ENCODE results near the gene DUSP5.
"Not testable (repeated sequence)": the region's sequence is repeated elsewhere in the genome, so short reads cannot be mapped to it uniquely, and the experiment has no call there.

DUSP5 gene

DNA sequence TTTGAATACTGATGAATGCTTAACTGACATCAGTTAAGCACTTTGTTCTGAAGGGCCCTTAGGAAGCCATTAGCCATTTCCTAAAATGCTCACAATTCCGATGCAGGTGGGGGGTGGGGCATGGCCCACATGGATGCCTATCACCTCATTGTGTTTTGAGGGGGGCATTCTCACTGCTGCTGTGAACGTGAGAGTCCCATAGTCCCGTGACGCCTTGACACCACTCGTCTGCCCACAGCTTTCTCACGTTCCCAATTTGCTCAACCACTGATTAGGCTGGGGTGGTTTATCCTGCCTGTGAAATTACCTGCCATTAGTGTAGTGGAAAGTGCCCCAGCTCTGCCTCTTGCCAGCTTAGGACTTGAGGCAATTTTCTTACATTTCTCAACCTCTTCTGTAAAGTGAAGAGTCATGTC, 31.9 kb downstream of the DUSP5 start:
- no peaks in the 10 kb centered on the region for H3K36me3 ChIP-seq (ENCODE audit: control insufficient read depth in 5 of 5, insufficient read depth in 5 of 5, low read length in 5 of 5)
- H3K4me1 ChIP-seq (ENCODE audit: control insufficient read depth in 5 of 5, insufficient read depth in 5 of 5, low read length in 5 of 5): peaks cover 2 to 15% (median 7%) of the 10 kb centered on the region in 5 donors
- H3K9ac ChIP-seq (ENCODE audit: low read length in 5 of 5): no peak overlapping the region
- H3K9me3 ChIP-seq (ENCODE audit: control insufficient read depth in 5 of 5, low read length in 5 of 5): no peaks in the 10 kb centered on the region
- H3K27me3 ChIP-seq (ENCODE audit: control insufficient read depth in 5 of 5, insufficient read depth in 4 of 5, low read length in 5 of 5): peaks cover 0 to 4% (median 1%) of the 10 kb centered on the region in 5 donors
- H3K27ac ChIP-seq (ENCODE audit: low read depth, low read length): no peak overlapping the region
- H3K4me3 ChIP-seq (ENCODE audit: low read depth in 1 of 5, low read length in 5 of 5): no peak overlapping the region

DNA sequence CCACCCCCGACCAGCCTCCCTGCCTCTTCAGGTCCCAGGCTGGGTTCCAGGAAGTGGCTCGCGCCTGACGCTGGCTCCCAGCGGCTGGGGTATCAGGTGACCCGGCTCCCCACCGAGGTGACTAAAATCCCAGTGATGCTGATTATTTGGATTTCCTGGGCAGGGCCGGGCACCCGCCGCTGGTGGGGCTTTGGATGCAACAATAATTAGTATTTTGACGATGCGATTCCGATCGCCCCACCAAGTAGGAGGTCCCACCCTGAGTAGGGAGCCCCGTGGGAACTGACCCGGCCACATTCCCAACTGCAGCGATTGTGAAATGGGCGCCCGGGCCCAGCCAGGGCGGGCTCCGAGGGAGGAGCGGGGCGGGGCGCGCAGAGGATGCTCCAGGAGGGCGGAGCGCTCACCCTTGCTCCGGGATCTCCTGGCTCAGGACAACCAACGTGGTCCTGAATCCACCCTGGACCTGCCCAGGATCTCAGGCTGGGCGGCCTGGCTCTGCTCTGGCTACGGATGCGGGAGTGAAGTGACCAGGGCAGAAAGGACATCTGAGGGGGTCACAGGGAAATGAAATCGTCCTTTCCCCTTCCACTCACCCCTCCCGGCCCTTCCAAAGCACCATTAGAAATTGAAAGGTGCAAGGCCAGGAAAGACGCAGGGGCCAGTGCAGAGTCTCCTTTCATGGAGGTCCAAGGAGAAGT, 32.6 kb downstream of the DUSP5 start:
- no peak overlapping the region for H3K27ac ChIP-seq (ENCODE audit: low read depth, low read length)
- H3K9ac ChIP-seq (ENCODE audit: low read length in 5 of 5): no peak overlapping the region
- peaks cover 0 to 4% (median 2%) of the 10 kb centered on the region in 5 donors for H3K27me3 ChIP-seq (ENCODE audit: control insufficient read depth in 5 of 5, insufficient read depth in 4 of 5, low read length in 5 of 5)
- H3K36me3 ChIP-seq (ENCODE audit: control insufficient read depth in 5 of 5, insufficient read depth in 5 of 5, low read length in 5 of 5): no peaks in the 10 kb centered on the region
- H3K4me1 ChIP-seq (ENCODE audit: control insufficient read depth in 5 of 5, insufficient read depth in 5 of 5, low read length in 5 of 5): peaks cover 2 to 13% (median 7%) of the 10 kb centered on the region in 5 donors
- H3K9me3 ChIP-seq (ENCODE audit: control insufficient read depth in 5 of 5, low read length in 5 of 5): no peaks in the 10 kb centered on the region
- H3K4me3 ChIP-seq (ENCODE audit: low read depth in 1 of 5, low read length in 5 of 5): peak overlapping the region in 3 of 5 donors; percentile 17 to 44 (median 18)

DNA sequence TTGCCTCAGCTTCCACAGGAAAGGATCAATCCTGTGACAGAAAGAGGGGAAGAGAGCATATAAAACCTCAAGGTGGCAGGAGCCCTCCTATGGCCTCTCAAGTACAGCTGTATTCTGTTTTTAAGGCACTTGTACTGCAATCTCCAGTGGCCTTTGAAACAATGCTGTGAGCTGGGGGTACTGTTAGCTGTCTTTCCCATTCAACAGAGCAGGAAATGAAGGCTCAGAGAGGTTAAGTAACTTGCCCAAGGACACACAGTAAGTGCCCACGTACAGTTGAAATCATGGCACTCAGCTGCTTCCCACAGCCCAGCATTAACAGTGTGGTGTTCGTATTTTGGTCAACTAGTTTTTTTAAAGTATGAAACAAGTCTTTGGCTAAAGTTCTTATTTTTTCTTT, 34.0 kb downstream of the DUSP5 start:
- H3K4me1 ChIP-seq (ENCODE audit: control insufficient read depth in 5 of 5, insufficient read depth in 5 of 5, low read length in 5 of 5): peaks cover 2 to 18% (median 14%) of the 10 kb centered on the region in 5 donors
- no peak overlapping the region for H3K4me3 ChIP-seq (ENCODE audit: low read depth in 1 of 5, low read length in 5 of 5)
- H3K9ac ChIP-seq (ENCODE audit: low read length in 5 of 5): no peak overlapping the region
- no peak overlapping the region for H3K27ac ChIP-seq (ENCODE audit: low read depth, low read length)
- H3K36me3 ChIP-seq (ENCODE audit: control insufficient read depth in 5 of 5, insufficient read depth in 5 of 5, low read length in 5 of 5): no peaks in the 10 kb centered on the region
- H3K9me3 ChIP-seq (ENCODE audit: control insufficient read depth in 5 of 5, low read length in 5 of 5): no peaks in the 10 kb centered on the region
- H3K27me3 ChIP-seq (ENCODE audit: control insufficient read depth in 5 of 5, insufficient read depth in 4 of 5, low read length in 5 of 5): peaks cover 0 to 8% (median 4%) of the 10 kb centered on the region in 5 donors

DNA sequence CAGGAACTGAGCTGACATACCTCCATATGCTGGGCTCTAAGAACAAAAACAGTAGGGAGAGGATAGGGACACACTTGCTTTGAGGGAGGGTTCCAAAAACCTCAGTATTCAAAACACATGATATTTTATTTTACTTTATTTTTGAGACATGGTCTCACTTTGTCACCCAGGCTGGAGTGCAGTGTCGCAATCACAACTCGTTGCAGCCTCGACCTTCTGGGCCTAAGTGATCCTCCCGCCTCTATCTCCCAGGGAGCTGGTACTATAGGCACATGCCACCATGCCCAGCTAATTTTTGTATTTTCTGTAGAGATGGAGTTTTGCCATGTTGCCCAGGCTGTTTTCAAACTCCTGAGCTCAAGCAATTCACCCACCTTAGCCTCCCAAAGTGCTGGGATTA, 34.9 kb downstream of the DUSP5 start:
- H3K9ac ChIP-seq (ENCODE audit: low read length in 5 of 5); H3K4me3 ChIP-seq (ENCODE audit: low read depth in 1 of 5, low read length in 5 of 5); H3K27me3 ChIP-seq (ENCODE audit: control insufficient read depth in 5 of 5, insufficient read depth in 4 of 5, low read length in 5 of 5); H3K27ac ChIP-seq (ENCODE audit: low read depth, low read length); H3K9me3 ChIP-seq (ENCODE audit: control insufficient read depth in 5 of 5, low read length in 5 of 5); H3K36me3 ChIP-seq (ENCODE audit: control insufficient read depth in 5 of 5, insufficient read depth in 5 of 5, low read length in 5 of 5): not testable (repeated sequence)
- H3K4me1 ChIP-seq (ENCODE audit: control insufficient read depth in 5 of 5, insufficient read depth in 5 of 5, low read length in 5 of 5): peaks cover 2 to 18% (median 14%) of the 10 kb centered on the region in 5 donors

DNA sequence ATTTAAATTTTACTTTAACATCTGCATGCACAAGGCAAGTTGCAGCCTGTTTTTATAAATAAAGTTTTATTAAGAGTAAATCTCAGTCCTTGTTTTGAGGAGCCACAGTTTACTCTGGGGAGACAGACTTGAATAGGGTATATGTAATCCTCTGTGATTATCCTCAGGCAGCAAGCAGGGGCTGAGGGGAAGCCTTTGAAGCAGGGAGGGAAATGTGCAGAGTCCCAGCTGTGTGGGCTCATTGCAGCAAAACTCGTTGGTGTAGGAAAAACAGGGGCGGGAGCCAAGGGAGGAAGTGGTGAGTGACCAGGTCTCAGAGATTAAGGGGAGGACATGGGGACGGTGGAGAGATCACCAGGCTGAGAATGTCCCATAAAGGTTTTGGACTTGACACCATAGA, 35.4 kb downstream of the DUSP5 start:
- H3K4me3 ChIP-seq (ENCODE audit: low read depth in 1 of 5, low read length in 5 of 5): no peak overlapping the region
- H3K27ac ChIP-seq (ENCODE audit: low read depth, low read length): no peak overlapping the region
- H3K27me3 ChIP-seq (ENCODE audit: control insufficient read depth in 5 of 5, insufficient read depth in 4 of 5, low read length in 5 of 5): peaks cover 0 to 8% (median 4%) of the 10 kb centered on the region in 5 donors
- H3K36me3 ChIP-seq (ENCODE audit: control insufficient read depth in 5 of 5, insufficient read depth in 5 of 5, low read length in 5 of 5): no peaks in the 10 kb centered on the region
- H3K9ac ChIP-seq (ENCODE audit: low read length in 5 of 5): no peak overlapping the region
- H3K9me3 ChIP-seq (ENCODE audit: control insufficient read depth in 5 of 5, low read length in 5 of 5): no peaks in the 10 kb centered on the region
- H3K4me1 ChIP-seq (ENCODE audit: control insufficient read depth in 5 of 5, insufficient read depth in 5 of 5, low read length in 5 of 5): peaks cover 2 to 18% (median 14%) of the 10 kb centered on the region in 5 donors

DNA sequence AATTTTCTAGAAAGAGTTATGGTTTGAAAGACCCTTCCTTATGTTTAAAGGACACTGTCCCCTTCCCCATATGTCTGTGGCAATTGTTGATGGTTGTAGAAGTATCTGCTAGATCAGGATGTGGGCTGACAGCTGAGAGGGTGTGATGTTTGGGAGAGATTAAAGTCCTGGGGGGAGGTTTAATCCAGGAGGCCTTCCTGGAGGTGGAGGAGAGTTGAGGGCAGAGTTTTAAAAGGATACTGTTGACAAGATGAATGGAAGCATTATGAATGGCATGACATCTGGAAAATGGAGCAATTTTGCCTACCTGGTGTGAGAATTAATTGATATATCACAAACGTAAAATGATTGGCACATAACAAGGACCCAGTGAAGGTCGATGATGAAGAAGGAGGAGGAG, 36.9 kb downstream of the DUSP5 start:
- Histone ChIP-seq H3K27ac (ENCODE audit: low read depth, low read length) (no peak overlapping the region), H3K4me3 (ENCODE audit: low read depth in 1 of 5, low read length in 5 of 5) (no peak overlapping the region), H3K27me3 (ENCODE audit: control insufficient read depth in 5 of 5, insufficient read depth in 4 of 5, low read length in 5 of 5) (peaks cover 0 to 8% (median 4%) of the 10 kb centered on the region in 5 donors), H3K9ac (ENCODE audit: low read length in 5 of 5) (no peak overlapping the region), H3K36me3 (ENCODE audit: control insufficient read depth in 5 of 5, insufficient read depth in 5 of 5, low read length in 5 of 5) (no peaks in the 10 kb centered on the region), H3K4me1 (ENCODE audit: control insufficient read depth in 5 of 5, insufficient read depth in 5 of 5, low read length in 5 of 5) (peaks cover 3 to 18% (median 14%) of the 10 kb centered on the region in 5 donors), H3K9me3 (ENCODE audit: control insufficient read depth in 5 of 5, low read length in 5 of 5) (no peaks in the 10 kb centered on the region)

DNA sequence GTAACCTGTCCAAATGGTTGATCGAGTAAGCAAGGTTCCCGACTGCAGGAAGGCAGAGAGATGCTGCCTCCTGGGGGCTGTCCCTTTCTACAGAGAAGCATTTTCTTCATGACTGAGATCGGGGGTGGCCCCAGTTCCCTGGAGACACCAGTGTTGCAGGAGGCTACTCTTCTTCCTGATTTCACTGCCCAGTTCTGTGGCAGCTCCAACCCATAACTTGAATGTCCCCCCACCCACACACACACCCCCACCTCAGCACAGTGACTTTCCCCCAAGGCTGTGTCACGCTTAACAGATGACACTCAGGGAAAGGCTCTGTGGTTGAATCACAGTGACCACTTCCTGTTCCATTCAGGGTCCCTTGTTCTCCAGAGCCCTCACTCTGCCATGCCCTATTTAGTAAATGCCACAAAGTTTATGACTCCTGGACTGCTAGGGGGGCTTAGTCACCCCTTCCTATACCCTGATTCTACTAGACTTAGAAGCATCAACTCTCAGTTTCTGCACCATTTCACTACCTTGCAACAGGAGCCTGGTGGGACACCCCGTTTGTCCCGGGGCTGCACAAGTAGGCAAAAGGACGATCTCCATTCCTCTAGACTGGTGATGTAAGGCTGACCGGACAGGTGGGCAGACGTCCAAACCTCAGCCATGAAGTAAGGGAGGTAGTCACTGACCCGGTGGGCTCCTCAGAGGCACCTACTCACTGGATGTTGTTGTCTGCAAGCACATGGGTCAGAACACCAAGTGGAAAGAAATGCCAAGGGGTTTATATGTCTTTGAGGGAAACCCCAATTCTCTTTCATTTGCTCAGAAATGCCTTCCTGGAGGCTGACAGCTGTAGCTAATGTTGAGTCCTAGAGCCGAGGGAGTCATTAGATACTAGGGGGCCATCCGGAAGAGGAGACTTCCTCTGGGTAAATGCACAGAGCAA, 38.5 kb downstream of the DUSP5 start:
- no peaks in the 10 kb centered on the region for H3K36me3 ChIP-seq (ENCODE audit: control insufficient read depth in 5 of 5, insufficient read depth in 5 of 5, low read length in 5 of 5)
- peaks cover 0 to 8% (median 3%) of the 10 kb centered on the region in 5 donors for H3K27me3 ChIP-seq (ENCODE audit: control insufficient read depth in 5 of 5, insufficient read depth in 4 of 5, low read length in 5 of 5)
- no peak overlapping the region for H3K4me3 ChIP-seq (ENCODE audit: low read depth in 1 of 5, low read length in 5 of 5)
- no peak overlapping the region for H3K9ac ChIP-seq (ENCODE audit: low read length in 5 of 5)
- H3K27ac ChIP-seq (ENCODE audit: low read depth, low read length): no peak overlapping the region
- H3K4me1 ChIP-seq (ENCODE audit: control insufficient read depth in 5 of 5, insufficient read depth in 5 of 5, low read length in 5 of 5): peaks cover 0 to 11% (median 7%) of the 10 kb centered on the region in 5 donors
- no peaks in the 10 kb centered on the region for H3K9me3 ChIP-seq (ENCODE audit: control insufficient read depth in 5 of 5, low read length in 5 of 5)

DNA sequence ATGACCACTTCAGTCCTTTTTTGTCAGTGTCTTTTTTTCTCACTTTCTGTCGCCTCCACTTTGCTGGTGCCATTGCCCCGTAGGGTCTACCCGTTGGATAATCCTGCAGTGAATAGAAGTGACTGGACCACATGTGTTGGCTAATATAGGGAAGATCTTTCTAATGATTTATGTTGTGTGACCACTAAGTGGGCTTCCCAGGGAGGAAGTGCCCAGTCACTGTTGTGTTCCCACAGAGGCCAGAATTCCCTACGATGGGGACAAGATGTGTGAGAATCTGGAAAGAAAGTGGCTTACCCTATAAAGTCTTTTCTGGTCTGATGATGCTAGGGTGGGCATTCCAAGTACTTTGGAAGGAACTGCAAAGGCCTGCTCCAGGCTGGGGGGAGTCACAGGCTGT, 41.4 kb downstream of the DUSP5 start:
- no peaks in the 10 kb centered on the region for H3K9me3 ChIP-seq (ENCODE audit: control insufficient read depth in 5 of 5, low read length in 5 of 5)
- H3K4me3 ChIP-seq (ENCODE audit: low read depth in 1 of 5, low read length in 5 of 5): no peak overlapping the region
- no peak overlapping the region for H3K27ac ChIP-seq (ENCODE audit: low read depth, low read length)
- H3K36me3 ChIP-seq (ENCODE audit: control insufficient read depth in 5 of 5, insufficient read depth in 5 of 5, low read length in 5 of 5): no peaks in the 10 kb centered on the region
- peaks cover 0 to 8% (median 3%) of the 10 kb centered on the region in 5 donors for H3K27me3 ChIP-seq (ENCODE audit: control insufficient read depth in 5 of 5, insufficient read depth in 4 of 5, low read length in 5 of 5)
- H3K9ac ChIP-seq (ENCODE audit: low read length in 5 of 5): no peak overlapping the region
- peaks cover 0 to 11% (median 7%) of the 10 kb centered on the region in 5 donors for H3K4me1 ChIP-seq (ENCODE audit: control insufficient read depth in 5 of 5, insufficient read depth in 5 of 5, low read length in 5 of 5)

DNA sequence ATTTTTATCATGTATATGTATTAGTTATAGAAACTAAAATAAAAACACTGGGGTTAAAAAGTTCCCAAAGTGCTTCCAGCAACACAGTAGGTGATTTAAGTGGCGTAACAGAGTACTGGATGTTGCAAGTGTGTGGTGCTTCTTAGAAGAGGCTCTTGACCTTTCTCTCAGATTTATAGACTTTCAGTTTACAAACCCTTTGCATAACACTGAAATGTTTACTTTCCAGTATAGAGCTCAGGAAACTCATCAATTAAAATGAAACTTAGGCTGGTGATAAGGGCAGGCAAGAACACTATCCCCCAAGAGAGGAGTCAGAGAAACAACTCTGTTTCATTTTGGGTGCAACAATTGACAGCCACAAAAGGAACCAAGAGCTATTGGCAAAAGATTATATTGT, 42.3 kb downstream of the DUSP5 start:
- Histone ChIP-seq H3K27ac (ENCODE audit: low read depth, low read length) (no peak overlapping the region), H3K4me1 (ENCODE audit: control insufficient read depth in 5 of 5, insufficient read depth in 5 of 5, low read length in 5 of 5) (peaks cover 0 to 11% (median 7%) of the 10 kb centered on the region in 5 donors), H3K4me3 (ENCODE audit: low read depth in 1 of 5, low read length in 5 of 5) (no peak overlapping the region)

More for the DNA sequence above, 42.3 kb downstream of the DUSP5 start:
- Histone ChIP-seq H3K27me3 (ENCODE audit: control insufficient read depth in 5 of 5, insufficient read depth in 4 of 5, low read length in 5 of 5) (peaks cover 0 to 8% (median 0%) of the 10 kb centered on the region in 5 donors), H3K36me3 (ENCODE audit: control insufficient read depth in 5 of 5, insufficient read depth in 5 of 5, low read length in 5 of 5) (no peaks in the 10 kb centered on the region), H3K9me3 (ENCODE audit: control insufficient read depth in 5 of 5, low read length in 5 of 5) (no peaks in the 10 kb centered on the region), H3K9ac (ENCODE audit: low read length in 5 of 5) (no peak overlapping the region)
